HCT116 (cell line): ENCODE data around the gene LHX8.

Experiments used
- EZH2 ChIP-seq: fragments of 200-600 bp; sonication (generic); IDR thresholded peaks from 2 replicates; pipeline ENCODE4 v1.6.1; 2017; ENCODE audit warnings: antibody characterized with exemption, mixed run types
- TF ChIP-seq, protein P1 (sequence below), 3 experiments: fragments of 200-600 bp in 1 of 3; sonication (generic) in 1 of 3; IDR thresholded peaks in 2 of 3; conservative IDR thresholded peaks in 1 of 3; 2 replicates each; pipeline ENCODE4 v1.5.1; 2012 to 2017; ENCODE audit warnings: low read depth in 2 of 3, low read length in 2 of 3, antibody characterized with exemption in 1 of 3, borderline replicate concordance in 1 of 3, control low read depth in 1 of 3, mild to moderate bottlenecking in 1 of 3, mixed read lengths in 1 of 3, mixed run types in 1 of 3, moderate library complexity in 1 of 3; ENCODE audit not compliant: insufficient read depth in 1 of 3

DNA sequence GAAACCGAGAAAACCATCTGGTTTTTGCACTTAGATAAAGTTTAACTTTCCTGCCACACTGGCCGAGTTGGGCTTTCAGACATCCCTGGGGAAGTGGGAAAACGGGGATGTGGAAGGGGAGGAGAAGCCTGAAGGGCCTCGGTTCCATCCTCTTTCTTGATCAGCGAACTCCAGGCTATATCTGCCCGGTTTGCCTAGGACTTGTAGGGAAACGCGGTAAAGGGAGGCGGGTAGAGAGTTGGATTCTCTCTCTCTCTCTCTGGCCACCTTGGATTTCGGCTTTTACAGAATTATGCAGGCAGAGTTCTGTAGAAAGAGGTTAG, 4.6 kb upstream of the LHX8 start:
- TF ChIP-seq EZH2 = no peak
- TF ChIP-seq, protein P1, sequence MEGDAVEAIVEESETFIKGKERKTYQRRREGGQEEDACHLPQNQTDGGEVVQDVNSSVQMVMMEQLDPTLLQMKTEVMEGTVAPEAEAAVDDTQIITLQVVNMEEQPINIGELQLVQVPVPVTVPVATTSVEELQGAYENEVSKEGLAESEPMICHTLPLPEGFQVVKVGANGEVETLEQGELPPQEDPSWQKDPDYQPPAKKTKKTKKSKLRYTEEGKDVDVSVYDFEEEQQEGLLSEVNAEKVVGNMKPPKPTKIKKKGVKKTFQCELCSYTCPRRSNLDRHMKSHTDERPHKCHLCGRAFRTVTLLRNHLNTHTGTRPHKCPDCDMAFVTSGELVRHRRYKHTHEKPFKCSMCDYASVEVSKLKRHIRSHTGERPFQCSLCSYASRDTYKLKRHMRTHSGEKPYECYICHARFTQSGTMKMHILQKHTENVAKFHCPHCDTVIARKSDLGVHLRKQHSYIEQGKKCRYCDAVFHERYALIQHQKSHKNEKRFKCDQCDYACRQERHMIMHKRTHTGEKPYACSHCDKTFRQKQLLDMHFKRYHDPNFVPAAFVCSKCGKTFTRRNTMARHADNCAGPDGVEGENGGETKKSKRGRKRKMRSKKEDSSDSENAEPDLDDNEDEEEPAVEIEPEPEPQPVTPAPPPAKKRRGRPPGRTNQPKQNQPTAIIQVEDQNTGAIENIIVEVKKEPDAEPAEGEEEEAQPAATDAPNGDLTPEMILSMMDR (IDR thresholded peaks at IDR 0.05 in 2 of 3, conservative IDR thresholded peaks at IDR 0.05 in 1 of 3; ENCODE audit: borderline replicate concordance in 1 of 3, insufficient read depth in 1 of 3, low read depth in 2 of 3, low read length in 2 of 3) = no peak
